Epithelial cell of prostate (primary cell): ENCODE data around the gene TRIP13.
"Not testable (repeated sequence)": the region's sequence is repeated elsewhere in the genome, so short reads cannot be mapped to it uniquely, and the experiment has no call there.

ENCODE experiments used
- DNase-seq: peaks from one replicate; pipeline ENCODE4 v3.0.0-alpha.2; 2011; ENCODE audit warnings: low read depth, low spot score
- H3K27ac ChIP-seq: fragments of 450-650 bp; 2 replicates; pipeline ENCODE4 v1.5.1; 2017; ENCODE audit warnings: mild to moderate bottlenecking

The TRIP13 gene

DNA sequence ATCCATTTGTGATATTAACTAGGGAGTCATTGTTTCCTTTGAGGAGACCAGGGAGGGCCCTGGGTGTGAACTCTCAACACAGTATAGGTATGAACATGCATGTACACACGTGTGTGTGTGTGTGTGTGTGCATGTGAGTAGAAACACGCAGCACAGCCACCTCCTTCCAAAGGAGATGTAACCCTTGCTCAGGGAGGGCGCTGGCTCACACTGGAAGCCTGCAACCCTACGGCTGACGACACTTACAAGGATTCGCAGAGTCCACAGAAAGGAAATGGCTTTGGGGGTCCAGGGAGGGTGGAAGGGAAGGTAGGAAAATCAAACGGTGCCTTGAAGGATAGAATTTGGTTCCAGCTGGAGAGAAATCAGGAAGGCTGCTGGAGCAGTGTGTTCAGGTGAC lies 21.9 kb downstream of the TRIP13 start:
- no peak for DNase-seq
- no peak overlapping the region for H3K27ac ChIP-seq

DNA sequence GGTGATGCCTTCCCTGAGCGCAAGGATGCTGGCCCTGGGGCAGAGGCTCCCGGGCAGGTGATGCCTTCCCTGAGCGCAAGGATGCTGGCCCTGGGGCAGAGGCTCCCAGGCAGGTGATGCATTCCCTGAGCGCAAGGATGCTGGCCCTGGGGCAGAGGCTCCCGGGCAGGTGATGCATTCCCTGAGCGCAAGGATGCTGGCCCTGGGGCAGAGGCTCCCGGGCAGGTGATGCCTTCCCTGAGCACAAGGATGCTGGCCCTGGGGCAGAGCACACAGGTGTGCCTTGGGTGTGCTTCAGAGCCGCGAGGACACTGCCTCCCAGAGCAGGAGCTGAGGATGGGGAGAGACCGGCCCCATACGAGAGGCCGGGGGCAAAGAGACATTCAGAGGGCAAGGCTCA lies 22.7 kb downstream of the TRIP13 start:
- H3K27ac ChIP-seq, DNase-seq: not testable (repeated sequence)

DNA sequence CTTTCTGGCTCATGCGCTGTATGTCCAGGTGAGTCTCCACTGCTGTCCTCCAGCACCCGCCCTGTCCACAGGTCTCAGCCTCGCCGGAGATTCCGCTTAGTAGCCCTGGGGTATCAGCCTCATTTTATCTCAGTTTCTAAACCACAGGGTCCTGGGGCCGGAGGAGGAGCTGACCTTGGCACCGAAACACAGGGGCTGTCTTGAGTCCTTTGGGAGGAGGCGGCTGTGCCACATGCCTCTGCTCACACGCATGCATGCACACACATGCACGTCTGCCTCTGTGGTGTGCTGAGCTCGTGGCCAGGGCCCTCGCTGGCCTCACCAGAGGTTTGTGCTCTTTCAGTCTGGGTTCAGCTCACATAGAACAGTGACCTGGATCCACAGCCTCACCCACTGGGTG lies 23.3 kb downstream of the TRIP13 start:
- no peak for DNase-seq
- H3K27ac ChIP-seq: no peak overlapping the region

DNA sequence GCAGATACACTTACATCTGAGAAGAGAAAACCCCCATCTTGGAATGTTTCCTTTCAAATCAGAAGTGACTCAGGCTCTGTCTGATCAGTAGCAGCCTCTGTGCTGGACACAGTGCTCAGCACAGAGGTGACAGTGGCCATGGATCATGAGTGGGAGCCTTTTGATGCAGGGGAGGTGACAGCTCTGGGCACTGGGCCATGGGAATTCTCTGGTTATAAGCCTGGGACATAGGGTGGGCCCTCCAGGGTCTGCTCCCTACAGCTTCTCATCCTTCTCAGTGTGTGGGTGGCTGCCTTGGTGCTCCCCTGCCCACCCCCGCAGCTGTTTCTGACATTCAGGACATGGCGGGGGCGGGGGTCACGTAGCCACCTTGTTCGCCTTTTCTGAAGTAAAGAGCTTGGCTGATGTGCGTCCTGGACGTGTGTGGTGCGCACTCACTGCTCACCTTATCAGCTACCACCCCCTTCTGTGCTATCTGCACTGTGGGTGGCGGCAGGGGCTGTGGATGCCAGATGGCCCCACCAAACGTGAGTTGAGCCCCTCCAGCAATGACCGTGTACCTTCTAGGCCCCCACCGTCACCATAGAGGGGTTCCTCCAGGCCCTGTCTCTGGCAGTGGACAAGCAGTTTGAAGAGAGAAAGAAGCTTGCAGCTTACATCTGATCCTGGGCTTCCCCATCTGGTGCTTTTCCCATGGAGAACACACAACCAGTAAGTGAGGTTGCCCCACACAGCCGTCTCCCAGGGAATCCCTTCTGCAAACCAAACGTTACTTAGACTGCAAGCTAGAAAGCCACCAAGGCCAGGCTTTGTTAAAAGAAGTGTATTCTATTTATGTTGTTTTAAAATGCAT lies 24.0 kb downstream of the TRIP13 start:
- H3K27ac ChIP-seq: no peak overlapping the region
- no peak for DNase-seq

DNA sequence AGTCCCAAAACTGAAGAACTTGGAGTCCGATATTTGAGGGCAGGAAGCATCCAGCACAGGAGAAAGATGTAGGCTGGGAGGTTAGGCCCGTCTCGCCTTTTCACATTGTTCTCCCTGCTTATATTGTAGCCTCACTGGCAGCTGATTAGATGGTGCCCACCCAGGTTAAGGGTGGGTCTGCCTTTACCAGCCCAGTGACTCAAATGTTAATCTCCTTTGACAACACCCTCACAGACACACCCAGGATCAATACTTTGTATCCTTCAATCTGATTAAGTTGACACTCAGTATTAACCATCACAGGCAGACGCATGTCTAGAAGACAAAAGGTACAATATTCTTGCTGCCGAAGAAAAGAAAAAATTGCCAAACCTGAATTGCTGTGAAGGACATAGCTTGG lies 26.0 kb downstream of the TRIP13 start:
- H3K27ac ChIP-seq, DNase-seq: not testable (repeated sequence)

DNA sequence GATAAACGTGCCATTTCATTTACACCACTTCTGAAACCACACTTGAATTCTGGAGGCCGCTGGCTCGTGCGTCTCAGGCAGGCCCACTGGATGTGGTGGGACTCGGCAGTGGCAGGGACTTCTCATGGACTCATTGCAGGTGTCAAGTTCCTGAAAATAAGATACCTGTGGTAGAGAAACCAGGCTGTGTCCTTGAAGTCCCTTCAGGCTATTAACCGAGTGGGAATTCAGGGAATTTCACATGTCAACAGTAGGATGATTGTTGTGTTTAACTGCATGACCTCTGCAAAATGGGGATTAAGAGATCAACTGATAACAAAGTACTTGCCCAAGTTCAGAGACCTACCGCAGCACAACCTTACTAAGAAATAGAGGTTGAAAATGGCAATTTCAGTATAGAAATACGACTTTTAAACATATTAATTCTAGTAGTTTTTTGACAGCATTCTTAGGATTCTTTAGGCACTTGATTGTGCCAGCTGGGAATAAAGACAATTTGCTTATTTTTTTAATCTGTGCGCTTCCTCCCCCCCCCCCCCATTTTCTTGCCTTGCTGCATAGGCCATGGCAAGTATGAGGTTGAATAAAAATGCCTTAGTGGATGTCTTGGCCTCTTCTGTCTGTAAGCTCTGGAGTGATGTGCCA lies 26.8 kb downstream of the TRIP13 start:
- no peak overlapping the region for H3K27ac ChIP-seq
- no peak for DNase-seq

DNA sequence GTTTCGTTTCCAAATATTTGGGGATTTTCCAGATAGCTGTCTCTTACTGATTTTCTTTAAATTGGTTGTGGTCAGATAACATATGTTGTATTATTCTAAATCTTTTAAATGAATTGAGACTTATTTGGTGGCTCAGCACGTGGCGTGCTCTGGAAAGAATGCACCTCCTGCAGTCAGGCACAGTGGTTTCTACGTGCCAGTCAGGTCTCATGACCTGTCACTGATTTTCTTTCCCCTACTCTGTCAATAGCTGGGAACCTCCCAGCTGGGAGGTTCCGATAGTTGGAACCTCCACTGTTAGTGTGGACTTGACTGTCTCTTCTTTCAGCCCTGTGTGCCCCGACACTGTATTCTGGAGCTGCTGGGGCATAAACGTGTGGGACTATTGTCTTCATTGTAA lies 27.6 kb downstream of the TRIP13 start:
- no peak overlapping the region for H3K27ac ChIP-seq
- DNase-seq: no peak

DNA sequence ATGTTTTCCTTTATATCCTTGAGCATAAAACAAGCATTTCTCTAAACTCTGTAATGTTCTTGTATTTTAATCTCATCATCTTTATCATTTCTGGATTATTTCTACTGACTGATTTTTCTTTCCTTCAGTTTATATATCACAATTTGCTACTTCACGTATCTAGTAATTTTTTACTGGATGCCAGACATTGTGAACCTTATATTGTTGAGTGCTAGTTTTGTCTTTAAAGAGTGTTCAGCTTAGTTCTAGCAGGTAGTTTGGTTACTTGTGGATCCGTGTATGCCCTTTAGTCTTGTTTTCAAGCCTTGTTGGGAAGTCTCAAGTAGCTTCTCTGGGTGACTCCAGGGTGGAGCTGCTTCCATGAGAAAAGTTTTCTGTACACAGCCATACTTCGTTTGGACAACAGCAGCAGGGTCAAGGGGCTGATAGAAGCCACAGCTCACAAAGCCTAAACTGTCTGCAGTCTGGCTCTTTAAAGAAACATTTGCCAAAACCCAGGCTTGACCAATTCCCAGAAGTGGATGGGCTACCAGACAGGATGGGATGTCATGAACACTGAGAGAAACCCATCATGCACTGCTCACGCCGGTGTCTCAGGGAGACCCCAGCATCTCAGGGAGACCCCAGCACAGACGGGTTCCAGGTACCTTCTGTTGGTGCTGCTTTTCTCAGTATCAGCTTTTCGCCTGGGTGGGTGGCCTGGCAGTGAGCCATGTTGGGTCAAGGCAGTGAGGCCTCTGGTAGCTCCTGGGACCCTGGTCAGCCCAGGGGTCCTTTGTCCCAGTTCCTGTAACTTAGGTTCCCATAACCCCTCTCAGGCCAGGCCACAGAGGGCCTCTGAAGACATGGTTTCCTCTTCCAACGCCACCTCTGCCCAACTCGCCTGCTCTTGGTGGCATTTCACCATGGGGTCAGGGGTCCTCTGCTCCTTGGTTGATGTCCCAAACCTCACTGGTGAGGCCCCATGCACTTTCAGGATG lies 29.1 kb downstream of the TRIP13 start:
- DNase-seq: no peak
- no peak overlapping the region for H3K27ac ChIP-seq

DNA sequence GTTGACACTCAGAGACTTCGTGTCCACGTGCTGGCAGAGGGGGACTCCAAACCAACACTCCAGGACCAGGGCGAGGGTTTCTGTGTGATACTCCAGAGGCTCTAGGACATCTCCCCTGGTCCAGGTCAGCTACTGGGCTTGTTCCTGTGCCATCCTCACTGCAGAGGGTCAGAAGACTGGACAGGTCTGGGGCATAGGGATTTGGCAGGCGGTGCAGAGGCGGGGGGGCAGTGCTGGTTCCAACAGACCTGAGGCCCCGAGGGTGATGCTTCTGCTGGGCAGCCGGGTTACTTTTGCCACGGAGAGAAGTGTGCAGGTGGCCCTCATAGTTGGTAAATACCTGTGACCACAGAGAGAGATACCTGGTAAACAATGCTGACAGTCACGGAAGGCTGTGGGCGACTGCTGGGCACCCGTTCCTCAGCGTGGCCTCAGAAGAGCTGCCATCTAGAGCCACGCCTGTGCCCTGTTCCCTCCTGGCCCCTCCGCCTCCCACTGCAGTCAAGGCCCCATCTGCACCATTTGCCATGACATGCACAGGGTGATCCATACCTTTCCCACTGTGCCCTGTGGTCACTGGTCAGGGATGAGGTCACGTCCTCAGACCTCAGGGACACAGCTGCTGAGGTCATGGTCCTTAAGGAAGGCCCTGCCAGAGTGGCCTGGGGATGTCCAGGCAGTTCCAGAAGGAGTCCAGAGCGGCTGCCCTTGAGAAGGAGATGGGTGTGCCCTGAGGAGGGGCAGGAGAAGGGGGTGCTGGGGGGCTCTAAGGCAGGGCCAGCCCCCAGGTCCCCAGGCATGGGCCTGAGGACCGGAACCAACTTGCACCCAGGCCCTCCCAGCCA lies 30.0 kb downstream of the TRIP13 start:
- no peak overlapping the region for H3K27ac ChIP-seq
- no peak for DNase-seq

DNA sequence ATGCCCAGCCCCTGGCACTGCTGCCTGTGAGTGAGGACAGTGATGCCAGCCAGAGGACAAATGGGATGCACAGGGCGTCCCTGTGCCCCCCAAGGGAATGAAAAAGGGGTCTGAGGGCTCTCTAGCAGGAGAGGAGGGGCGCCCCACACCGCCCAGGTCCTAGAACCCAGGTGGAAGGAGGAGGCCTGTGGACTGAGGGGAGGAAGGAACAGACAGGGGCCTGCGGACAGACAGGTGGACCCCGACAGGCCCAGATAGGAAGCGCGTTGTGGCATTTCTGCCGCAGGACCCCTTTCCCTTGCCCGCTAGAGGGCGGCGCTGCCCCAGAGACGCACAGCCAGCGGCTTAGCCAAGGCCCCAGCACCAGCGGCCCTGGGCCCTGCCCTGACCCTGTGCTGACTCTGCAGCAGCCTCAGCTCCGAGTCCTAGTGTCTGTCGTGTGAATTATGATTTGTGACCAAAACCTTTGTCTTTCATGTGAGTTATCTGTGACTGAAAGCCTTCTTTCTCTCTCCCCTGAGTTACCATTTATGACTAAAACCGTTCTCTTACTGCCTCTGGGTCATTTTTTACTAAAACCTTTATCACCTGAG lies 30.7 kb downstream of the TRIP13 start:
- no peak for DNase-seq
- no peak overlapping the region for H3K27ac ChIP-seq

DNA sequence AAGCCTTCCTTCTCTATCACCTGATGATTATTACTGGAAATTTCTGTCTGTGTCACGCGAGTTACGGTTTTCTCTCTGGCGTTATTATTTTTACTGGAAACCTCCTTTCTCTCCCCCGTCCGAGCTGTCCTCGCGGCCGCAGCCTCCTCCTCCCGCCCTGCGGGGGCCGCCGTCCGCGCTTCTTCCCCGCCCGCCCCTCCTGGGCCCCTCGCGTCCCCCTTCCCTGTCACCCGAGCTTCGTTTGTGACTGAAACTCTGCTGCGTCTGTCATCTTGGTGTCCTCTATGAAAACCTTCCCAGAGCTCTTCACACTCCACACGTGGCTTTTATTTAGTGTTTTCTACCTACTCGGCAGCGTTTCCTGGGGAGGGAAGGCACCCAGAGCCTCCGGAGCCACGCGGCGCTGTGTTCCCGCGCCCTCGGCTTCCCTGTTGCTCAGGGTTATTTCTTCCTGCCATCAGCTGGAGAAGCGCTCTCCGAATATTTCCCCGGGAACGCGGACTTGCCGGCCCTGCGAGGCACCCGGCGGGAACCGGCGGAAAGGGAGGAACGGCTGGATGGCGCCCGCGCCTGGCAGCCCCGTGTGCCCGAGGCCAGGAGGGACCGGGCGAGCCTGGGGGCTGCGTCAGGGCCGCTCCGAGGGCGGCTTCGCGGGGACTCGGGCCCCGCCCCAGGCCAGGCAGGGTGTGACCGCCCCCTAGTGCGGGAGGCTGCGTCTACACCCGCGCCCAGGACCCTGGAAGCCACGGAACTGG lies 33.9 kb downstream of the TRIP13 start:
- no peak overlapping the region for H3K27ac ChIP-seq
- DNase-seq: no peak

DNA sequence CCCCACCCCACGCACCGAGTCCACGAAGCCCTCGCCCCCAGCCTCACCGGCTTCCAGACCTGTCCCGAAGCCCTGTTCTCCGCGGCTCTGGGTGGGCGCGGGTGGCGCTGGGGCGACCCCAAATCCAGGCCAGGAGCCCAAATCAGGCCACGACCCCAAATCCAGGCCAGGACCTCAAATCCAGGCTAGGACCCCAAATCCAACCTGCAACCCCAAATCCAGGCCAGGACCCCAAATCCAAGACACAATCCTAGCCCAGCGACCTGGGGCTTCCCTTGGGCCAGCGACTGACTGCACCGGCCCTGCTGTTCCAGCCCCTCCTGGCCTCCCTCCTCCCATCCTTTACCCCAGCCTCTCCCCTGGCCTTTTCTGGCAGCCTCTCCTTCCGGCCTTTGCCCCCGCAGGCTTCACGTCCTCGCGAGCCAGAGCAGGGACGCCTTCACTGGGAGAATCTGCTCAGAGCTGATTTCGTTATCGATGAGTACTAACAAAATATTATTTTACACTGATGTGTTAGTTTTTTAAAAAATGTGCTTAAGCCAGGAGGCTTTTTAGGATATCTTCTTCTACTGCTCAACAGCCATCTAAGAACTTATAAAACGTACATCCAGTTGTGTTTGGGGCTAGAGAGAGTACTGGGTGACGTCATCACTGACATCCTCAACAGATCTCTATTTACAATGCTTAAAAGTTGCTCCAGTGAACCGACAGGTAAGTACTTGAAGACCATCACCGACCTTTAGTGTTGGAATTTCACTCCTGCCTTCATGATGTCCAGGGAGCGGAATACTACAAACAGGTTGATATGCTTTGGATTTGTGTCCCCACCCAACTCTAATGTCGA lies 34.7 kb downstream of the TRIP13 start:
- no peak for DNase-seq
- H3K27ac ChIP-seq: no peak overlapping the region

DNA sequence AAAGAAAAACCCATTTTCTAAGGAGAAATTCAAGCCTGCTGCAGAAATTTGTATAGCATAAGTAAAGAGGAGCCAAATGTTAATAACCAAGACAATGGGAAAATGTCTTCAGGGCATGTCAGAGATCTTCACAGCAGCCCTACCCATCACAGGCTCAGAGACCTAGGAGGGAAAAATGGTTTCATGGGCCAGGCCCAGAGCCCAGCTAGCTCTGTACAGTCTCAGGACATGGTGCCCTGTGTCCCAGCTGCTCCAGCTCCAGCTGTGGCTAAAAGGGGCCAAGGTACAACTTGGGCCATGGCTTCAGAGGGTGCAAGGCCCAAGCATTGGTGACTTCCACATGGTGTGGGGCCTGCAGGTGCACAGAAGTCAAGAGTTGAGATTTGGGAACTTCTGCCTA lies 36.5 kb downstream of the TRIP13 start:
- not testable (repeated sequence) for H3K27ac ChIP-seq, DNase-seq

DNA sequence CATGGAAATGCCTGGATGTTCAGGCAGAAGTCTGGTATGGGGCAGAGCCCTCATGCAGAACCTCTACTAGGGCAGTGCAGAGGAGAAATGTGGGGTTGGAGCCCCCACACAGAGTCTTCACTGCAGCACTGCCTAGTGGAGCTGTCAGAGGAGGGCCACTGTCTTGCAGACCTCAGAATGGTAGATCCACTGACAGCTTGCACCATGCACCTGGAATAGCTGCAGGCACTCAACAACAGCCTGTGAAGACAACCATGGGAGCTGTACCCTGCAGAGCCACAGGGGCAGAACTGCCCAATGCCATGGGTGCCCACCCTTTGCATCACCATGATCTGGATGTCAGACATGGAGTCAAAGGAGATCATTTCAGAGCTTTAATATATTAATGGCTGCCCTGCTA lies 36.9 kb downstream of the TRIP13 start:
- no peak overlapping the region for H3K27ac ChIP-seq
- no peak for DNase-seq

DNA sequence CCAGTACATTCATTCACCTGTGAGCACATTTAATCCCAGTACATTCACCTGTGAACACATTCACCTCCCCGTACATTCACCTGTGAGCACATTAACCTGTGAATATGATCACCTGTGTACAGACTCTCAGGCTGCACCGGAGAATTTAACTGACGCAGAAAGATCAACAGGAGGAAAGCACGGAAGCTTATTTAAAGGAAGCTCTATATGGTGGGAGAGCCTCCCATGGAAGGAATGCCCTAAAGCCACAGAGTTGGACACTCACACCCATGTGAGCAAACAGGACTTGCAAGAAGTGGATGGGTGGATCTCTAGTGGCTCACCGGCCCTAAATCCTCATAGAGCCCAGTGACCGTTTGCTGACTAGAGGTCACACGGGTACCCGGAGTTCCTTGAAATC lies 38.2 kb downstream of the TRIP13 start:
- no peak overlapping the region for H3K27ac ChIP-seq
- DNase-seq: peak; percentile 27

DNA sequence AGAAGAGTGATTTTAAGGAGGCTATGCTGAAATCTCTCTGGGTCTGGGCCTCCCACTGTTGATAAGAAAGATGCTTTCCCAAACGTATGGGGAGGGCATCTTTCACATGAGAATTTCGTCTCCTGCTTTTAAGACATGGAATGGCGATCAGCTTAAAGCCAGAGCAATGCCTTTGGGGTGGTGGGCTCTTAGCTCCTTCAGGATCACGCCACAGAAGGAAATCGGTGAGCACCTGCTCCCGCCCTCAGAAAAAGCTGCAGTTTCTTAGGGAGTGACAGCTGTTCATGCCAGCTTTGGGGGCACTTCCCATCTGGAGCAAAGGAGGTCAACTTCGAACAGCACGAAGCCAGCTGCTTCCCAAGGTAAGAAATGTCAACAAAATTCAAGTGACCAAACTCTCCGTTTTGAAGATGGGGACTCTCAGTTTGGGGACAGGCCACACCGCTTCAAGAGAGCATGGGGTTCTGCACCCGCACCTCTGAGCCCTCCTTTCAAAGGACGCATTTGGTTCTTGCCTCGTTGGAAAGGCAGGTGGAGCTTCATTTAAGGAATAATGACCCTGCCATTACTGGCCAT lies 39.0 kb downstream of the TRIP13 start:
- no peak for DNase-seq
- H3K27ac ChIP-seq: no peak overlapping the region

DNA sequence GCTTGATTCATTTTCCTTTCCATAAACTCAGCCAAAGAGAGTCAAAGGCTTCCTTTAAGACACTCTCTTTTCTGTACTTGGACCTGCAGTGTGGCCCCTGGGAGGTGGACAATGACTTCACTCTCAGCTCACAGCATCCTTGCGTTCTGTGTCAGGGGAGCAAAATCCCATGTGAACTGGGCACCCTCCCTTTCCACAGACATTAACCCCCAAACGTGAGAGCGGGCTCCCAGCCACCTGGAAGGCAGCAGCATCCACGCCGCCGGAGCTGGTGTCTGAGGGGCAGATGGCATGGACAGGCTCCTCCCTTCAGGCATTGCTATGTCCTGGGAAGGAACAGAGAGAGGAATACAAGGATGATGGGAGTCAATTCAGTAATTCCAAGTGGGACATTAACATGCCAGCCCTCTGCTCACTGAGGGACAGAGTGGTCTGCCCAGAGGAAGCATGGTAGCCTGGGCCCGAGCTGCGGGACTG lies 39.5 kb downstream of the TRIP13 start:
- H3K27ac ChIP-seq: no peak overlapping the region
- DNase-seq: no peak
